GM21447 (cell line): ENCODE results near the gene FIZ1.

ENCODE experiments used
- ATAC-seq: cut with Tn5 transposase; IDR thresholded peaks from one replicate; pipeline ENCODE4 v1.9.1; 2021; ENCODE audit not compliant: unreplicated experiment

FIZ1 gene

DNA sequence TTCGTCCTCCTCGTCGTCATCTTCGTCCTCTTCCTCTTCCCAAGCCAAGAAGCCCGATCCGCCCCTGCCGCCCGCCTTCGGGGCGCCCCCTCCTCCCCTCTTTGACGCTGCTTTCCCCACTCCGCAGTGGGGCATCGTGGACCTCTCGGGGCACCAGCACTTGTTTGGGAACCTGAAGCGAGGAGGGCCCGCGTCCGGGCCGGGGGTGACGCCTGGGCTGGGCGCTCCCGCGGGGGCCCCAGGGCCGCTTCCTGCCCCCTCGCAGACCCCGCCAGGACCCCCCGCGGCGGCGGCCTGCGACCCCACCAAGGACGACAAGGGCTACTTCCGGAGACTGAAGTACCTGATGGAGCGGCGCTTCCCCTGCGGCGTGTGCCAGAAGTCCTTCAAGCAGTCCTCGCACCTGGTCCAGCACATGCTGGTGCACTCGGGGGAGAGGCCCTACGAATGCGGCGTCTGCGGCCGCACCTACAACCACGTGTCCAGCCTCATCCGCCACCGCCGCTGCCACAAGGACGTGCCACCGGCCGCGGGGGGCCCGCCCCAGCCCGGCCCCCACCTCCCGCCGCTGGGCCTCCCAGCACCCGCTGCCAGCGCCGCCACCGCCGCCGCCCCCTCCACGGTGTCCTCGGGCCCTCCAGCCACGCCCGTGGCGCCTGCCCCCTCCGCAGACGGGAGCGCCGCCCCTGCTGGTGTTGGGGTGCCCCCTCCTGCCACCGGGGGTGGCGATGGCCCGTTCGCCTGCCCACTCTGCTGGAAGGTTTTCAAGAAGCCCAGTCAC lies 14.8 kb upstream of the FIZ1 start:
- no peak for ATAC-seq

- ATAC-seq, result no peak
Measured at GRCh38 chr19:55613396-55613795, 14.1 kb upstream of the FIZ1 start.

DNA sequence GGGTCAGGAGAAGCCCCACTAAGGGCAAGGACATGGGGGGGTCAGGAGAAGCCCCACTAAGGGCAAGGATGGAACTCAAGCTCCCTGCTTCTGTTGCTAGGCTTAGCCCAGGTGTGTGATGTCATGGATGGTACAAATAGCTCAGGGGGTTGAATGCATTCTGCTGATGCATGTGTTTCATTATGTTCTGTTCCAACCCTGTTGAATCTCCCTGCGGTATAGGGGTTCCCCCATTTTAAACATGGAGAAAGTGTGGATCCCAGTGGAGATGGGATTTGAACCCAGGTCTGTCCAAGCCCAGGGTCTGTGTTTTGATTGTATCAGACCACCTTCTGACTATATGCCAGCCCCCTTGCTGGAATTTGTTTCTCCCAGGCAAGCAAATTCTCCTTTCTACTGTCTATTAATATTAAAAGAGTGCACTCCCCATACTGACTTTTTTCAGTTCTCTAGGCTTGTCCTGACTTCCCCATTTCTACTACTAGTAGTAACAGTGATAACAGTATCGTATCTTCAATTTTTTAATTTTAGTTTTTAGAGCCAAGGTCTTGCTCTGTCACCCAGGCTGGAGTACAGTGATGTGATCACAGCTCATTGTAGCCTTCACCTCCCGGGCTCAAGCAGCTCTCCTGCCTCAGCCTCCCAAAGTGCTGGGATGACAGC lies 12.8 kb upstream of the FIZ1 start:
- ATAC-seq, result no peak

- no peak for ATAC-seq
Measured at GRCh38 chr19:55611300-55611982, 12.1 kb upstream of the FIZ1 start.

- ATAC-seq, result no peak
Measured at GRCh38 chr19:55609326-55609725, 10.0 kb upstream of the FIZ1 start.

GRCh38 chr19:55606817-55607216 lies 7.5 kb upstream of the FIZ1 start:
- ATAC-seq, result no peak

DNA sequence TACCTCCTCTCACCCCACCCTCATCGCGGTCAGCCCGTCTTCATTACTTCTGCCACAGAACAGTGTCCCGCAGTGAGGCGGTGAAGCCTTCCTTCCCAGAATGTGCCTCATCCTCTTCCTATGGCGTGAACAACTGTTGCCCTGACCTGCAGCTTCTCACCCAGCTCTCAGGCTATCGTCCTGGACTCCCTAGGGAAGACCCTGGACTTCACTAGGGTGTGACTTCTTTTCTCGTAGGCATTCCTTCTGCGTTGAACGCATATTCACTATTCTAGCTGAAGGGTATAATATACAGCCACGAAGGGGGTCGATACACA lies 7.1 kb upstream of the FIZ1 start:
- no peak for ATAC-seq

- peak; percentile 41 for ATAC-seq
Measured at GRCh38 chr19:55605637-55606470, 6.5 kb upstream of the FIZ1 start, which contains the start of gene ZNF865. ZNF865 (plus strand) TSS chr19:55605647; CDS start chr19:55613619, 7,972 bp downstream.

DNA sequence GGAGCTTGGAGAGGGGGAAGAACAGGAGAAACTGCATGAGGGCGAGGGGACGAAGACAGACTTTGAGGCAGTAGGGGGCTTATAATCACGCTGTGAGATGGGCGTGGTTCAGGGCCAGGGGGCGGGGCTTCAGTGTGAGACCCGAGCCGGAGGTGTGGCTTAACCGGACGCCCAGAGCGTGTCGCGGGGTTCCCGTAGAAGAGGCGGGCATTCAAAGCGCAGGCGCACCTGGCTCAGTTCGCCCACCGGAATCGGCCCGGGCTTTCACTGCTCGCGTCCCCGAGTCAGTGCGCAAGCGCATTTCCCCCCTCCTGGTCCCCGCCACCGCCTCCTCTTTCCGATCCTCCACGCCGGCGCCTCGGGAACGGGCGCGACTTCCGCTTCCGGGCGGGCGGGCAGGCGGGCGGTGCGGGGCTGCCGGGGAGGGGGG lies 5.9 kb upstream of the FIZ1 start:
- ATAC-seq, result peak; percentile 64

DNA sequence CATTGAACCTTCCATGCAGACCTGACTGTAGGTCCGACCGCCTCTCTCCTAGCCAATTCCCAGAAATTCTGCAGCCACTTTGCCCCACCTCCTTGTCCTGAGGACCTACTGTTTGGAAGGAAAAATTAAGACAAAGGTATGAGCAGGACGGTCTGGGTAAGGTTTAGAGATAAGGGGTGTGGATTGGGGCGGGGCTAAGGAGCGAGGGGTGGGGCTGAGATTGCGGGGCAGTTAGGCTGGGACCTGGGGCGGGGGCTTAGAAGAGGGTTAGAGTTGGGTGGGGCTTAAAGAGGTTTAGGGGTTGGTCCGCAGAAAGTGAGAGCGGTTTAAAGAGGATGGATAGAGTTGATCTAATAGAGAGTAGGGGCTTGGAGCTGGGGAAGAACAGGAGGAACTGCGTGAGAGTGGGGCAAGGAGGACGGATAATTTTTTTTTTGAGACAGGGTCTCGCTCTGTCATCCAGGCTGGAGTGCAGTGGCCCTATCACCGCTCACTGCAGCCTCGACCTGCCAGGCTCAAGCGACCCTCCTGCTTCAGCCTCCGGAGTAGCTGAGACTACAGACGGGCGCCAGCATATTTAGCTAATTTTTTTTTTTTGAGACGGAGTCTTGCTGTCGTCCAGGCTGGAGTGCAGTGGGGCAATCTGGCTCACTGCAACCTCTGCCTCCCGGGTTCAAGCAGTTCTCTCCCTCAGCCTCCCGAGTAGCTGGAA lies 4.4 kb upstream of the FIZ1 start:
- no peak for ATAC-seq

DNA sequence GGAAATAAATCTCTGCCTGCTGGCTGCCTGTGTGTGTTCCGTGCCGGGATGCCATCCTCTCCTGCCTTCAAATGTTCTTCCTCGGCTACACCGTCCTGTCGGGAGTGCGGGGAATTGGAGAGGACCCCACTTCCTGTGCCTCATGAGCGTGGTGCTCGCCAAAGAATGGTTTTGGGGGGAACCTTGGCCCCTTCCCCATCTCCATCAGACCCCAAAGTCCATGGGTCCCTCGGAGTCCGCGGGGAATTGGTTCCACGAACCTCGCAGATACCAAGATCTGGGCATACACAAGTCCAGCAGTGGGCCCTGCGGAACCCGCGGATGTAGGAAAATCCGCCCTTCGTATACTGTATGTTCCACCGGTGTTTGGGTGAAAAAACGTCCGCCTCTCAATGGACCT lies 3.8 kb upstream of the FIZ1 start:
- no peak for ATAC-seq

DNA sequence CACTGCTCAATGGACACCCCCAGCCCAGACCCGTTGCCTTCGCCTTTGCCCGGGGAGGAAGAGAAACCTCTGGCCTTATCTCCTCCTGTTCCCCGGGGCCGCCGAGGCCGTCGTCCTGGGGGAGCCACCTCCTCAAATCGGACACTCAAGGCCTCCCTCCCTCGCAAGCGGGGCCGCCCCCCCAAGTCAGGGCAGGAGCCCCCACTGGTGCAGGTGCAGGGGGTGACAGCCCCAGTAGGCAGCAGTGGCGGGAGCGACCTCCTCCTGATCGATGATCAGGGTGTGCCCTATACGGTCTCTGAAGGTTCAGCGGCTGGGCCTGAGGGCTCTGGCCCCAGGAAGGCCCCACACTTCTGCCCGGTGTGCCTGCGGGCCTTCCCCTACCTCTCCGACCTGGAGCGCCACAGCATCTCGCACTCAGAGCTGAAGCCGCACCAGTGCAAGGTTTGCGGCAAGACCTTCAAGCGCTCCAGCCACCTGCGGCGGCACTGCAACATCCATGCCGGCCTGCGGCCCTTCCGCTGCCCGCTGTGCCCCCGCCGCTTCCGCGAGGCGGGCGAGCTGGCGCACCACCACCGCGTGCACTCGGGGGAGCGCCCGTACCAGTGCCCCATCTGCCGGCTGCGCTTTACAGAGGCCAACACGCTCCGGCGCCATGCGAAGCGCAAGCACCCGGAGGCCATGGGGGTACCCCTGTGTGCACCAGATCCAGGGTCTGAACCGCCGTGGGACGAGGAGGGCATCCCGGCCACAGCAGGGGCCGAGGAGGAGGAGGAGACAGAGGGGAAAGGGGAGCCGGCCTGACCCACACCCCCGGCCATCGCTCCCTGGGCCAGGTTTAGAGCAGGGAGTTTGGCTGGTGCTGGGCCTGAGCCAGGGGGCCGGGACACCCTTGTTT lies 3.0 kb upstream of the FIZ1 start:
- no peak for ATAC-seq

DNA sequence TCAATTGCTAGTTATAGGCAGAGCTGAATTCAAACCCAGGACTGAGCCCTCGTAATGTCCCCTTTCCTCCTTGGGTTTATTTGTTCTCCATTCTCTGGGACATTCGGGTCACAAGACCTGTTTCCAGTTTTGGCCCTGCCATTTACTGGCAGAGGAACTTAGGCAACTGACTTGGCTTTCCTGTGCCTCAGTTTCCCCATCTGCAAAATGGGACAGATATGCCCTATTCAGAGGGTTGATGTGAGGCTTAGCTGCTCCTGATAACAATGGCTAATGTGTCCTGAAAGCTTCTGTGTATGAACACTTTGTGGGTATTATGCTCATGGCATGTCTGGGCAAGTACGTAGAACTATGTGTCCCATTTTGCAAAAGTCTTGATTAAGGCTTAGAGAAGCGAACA lies 1.8 kb upstream of the FIZ1 start:
- ATAC-seq, result no peak

DNA sequence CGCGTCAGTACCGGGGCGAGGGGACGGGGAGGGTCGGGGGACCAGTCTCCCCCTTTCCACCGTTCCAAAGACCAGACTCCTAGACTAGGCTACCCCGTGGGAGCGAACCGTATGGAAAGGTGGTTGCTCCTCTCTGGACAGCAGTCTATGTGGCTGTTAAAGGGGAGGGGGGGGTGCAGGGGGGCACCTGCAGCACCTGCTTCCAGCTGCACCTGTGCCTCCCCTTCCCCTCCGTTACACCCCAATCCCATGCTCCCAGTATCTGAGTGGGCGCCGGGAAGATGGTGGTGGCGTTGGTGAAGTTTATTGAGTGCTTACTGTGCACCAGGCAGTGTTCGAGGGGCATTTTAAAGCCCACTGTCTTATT lies 1.3 kb upstream of the FIZ1 start:
- ATAC-seq, result no peak

DNA sequence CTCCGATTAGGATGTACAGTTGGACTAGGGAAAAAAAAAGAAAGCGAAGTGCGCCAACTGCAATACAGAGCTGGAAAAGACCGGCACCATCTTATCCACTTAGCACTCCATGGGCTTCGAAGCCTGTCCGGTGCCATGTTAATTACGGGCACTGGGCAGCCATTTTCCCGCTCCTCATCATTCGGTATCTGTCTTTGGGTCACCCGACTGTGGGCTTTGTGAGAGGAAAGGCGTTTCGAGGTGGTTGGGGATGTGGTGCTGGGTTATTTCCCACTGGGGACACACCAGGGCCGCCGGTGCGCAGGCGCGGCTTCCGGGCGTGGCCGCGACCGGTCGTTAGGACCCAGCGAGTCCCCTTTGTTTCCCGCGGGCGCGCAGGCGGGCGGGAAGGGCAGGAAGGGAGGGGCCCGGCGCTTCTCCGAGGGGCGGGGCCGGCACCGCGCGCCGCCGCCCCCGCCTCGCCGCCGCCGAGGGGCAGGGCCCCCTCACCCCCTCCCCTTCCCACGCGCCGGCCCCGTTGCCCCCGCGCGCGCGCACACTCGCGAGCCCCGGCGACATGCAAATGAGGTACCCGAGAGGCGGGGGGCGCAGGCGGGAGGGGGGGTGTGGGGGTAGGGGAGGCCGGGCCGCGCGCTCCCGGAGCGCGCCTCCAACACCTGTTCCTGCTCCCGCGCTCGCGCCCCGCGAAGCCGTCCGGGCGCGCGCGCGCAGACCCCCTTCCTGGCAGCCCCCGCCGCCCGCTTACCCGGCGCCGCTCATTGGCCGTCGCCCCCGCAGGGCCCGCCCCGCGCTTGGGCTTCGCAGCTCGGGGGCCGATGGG lies 735 bp upstream of the FIZ1 start, which contains the start of gene ZNF524:
Gene ZNF524, plus strand, starts transcription at position 447 of the 820 bp plus-strand sequence. CDS start 1,825 bp downstream, outside the sequence.
- peak; percentile 43 for ATAC-seq

DNA sequence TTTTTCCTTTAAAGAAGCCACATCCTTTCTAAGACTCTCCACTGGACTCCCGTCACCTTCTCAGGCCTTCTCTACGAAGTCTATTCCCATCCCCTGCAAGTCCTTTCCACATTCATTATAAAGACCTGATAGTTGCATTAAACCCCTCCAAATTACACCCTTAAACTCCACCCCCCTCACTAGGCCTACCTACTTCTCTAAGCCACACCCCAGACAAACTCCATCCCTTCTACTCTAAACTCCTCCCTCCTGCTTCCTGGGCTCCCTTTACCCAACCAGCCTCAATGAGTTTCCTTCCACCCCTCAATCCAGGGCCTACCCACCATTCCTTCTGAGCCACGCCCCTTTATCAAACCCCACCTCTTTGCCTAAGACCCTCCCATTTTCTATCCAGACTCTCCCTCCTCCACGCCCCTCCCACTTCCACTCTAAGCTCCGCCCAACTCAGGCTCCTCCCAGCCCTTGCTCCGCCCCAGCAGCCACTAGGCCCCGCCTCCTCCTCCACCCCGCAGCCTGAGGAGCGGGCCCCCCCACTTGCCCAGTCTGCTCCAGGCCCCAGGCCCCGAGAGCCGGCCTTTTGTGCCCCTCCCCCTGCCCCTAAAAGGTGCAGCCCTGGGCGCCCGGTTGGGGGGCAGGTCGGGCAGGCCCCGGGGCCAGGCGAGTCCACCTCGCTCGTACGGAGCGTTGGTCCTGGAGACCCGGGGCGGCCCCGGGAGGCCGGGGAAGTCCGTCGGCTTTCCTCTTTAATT lies 424 bp downstream of the FIZ1 start:
- ATAC-seq, result peak; percentile 52

- ATAC-seq, result no peak
Measured at GRCh38 chr19:55598034-55598433, 1.3 kb downstream of the FIZ1 start.

GRCh38 chr19:55597501-55597921 lies 1.8 kb downstream of the FIZ1 start:
- ATAC-seq, result no peak
